CD4-positive, alpha-beta T cell treated with Interleukin-15 for 1 hour (primary cell): ENCODE data around the gene SPEF1.

Experiments used
- DNase-seq: peaks from one replicate; pipeline ENCODE4 v3.0.0-alpha.2; 2020

Gene SPEF1

GRCh38 chr20:3728354-3728753, 52.9 kb downstream of the SPEF1 start:
- DNase-seq, result no peak
